ENCODE data around the gene CEP170B. TPM values are rescaled to one million over a fixed set of nuclear protein-coding genes. Genes with fewer than 3 reads are reported as not detected.

Gene CEP170B
- total and polyA plus RNA-seq, 2 of the 13 experiments (the other 11 are each of a cell fraction or from before 2014, with no cell fraction given), result 4.3 to 8.8 TPM

- no peak for TF ChIP-seq NR2F2 (IDR thresholded peaks at IDR 0.05; ENCODE audit: borderline replicate concordance, low read depth)
- TF ChIP-seq ZBTB44 (CRISPR knock-in tag; IDR thresholded peaks at IDR 0.05), result no peak
- TF ChIP-seq ZNF317 (CRISPR knock-in tag; IDR thresholded peaks at IDR 0.05), result peak; percentile 72; the same call in 1 of the 2 replicates
- TF ChIP-seq ATF7 (IDR thresholded peaks at IDR 0.05), result no peak
- no peak for TF ChIP-seq ATF7 (CRISPR knock-in tag; IDR thresholded peaks at IDR 0.05)
- peak in 1 of 2 experiments; percentile 82; a peak in 2 of 4 replicates for TF ChIP-seq HMGXB4 (CRISPR knock-in tag; IDR thresholded peaks at IDR 0.05; ENCODE audit: borderline replicate concordance in 1 of 2, low read depth in 1 of 2)
- no peak for TF ChIP-seq SETDB1 (CRISPR knock-in tag; IDR thresholded peaks at IDR 0.05; ENCODE audit: borderline replicate concordance)
- no peak for TF ChIP-seq ZMYM2 (CRISPR knock-in tag; IDR thresholded peaks at IDR 0.05)
- peak; percentile 36; the same call in 1 of the 2 replicates for TF ChIP-seq ZNF556 (CRISPR knock-in tag; IDR thresholded peaks at IDR 0.05; ENCODE audit: borderline replicate concordance)
- TF ChIP-seq TFAP4 (IDR thresholded peaks at IDR 0.05; ENCODE audit: borderline replicate concordance, low read depth), result peak; percentile 53; the same call in 1 of the 2 replicates
- no peak for TF ChIP-seq ZKSCAN1 (IDR thresholded peaks at IDR 0.05; ENCODE audit: low read length)
- TF ChIP-seq HHEX (CRISPR knock-in tag; IDR thresholded peaks at IDR 0.05), result no peak
- no peak for TF ChIP-seq GZF1 (CRISPR knock-in tag; IDR thresholded peaks at IDR 0.05)
- no peak for TF ChIP-seq TBL1XR1 (IDR thresholded peaks at IDR 0.05; ENCODE audit: borderline replicate concordance, low read length, partially characterized antibody)
- TF ChIP-seq FOXK1 (CRISPR knock-in tag; IDR thresholded peaks at IDR 0.05; ENCODE audit: borderline replicate concordance, low read depth), result no peak
- no peak for TF ChIP-seq ZNF570 (CRISPR knock-in tag; IDR thresholded peaks at IDR 0.05; ENCODE audit: borderline replicate concordance)
- peak; percentile 48; the same call in 1 of the 2 replicates for TF ChIP-seq MYPOP (CRISPR knock-in tag; IDR thresholded peaks at IDR 0.05)
- TF ChIP-seq KLF12 (CRISPR knock-in tag; IDR thresholded peaks at IDR 0.05; ENCODE audit: borderline replicate concordance), result peak; percentile 82; the same call in 1 of the 2 replicates
- no peak; the same call in 1 of the 2 replicates for TF ChIP-seq MED1 (CRISPR knock-in tag; IDR thresholded peaks at IDR 0.05)
- no peak for TF ChIP-seq ZBTB37 (CRISPR knock-in tag; IDR thresholded peaks at IDR 0.05)
- no peak for TF ChIP-seq ZNF879 (CRISPR knock-in tag; IDR thresholded peaks at IDR 0.05)
- TF ChIP-seq ZNF234 (CRISPR knock-in tag; conservative IDR thresholded peaks at IDR 0.05), result no peak
- peak; percentile 75 for TF ChIP-seq DMAP1 (CRISPR knock-in tag; IDR thresholded peaks at IDR 0.05)
- no peak for TF ChIP-seq ZNF589 (CRISPR knock-in tag; conservative IDR thresholded peaks at IDR 0.05)
Measured at GRCh38 chr14:104864267-104865080, 594 bp upstream of the CEP170B start (continued).
